ENCODE data around the gene CTNNBL1. TPM values are rescaled to one million over a fixed set of nuclear protein-coding genes. Genes with fewer than 3 reads are reported as not detected.

The CTNNBL1 gene
- total RNA-seq, 1 donor from 2014 or later: 33.3 TPM

- no peak for TF ChIP-seq CTCF (IDR thresholded peaks at IDR 0.05)
- no peaks in the 10 kb centered on the region for H3K36me3 ChIP-seq
- peaks cover 0 to 4% of the 10 kb centered on the region in 2 donors for H3K4me1 ChIP-seq
- peaks cover 8% of the 10 kb centered on the region for H3K27me3 ChIP-seq
- intact Hi-C loops (cut with DNase I): no loop called here
- no peaks in the 10 kb centered on the region for H3K9me3 ChIP-seq
- no peak for DNase-seq (ENCODE audit: low spot score in 2 of 2)
- H3K27ac ChIP-seq: no peak overlapping the region
- no peak overlapping the region for H3K4me3 ChIP-seq
Measured at GRCh38 chr20:37915800-37916570, 222.2 kb downstream of the CTNNBL1 start.

- no peak for DNase-seq (ENCODE audit: low spot score in 2 of 2)
- no peaks in the 10 kb centered on the region for H3K36me3 ChIP-seq
- peaks cover 0 to 4% of the 10 kb centered on the region in 2 donors for H3K4me1 ChIP-seq
- intact Hi-C loops (cut with DNase I): no loop called here
- no peak for TF ChIP-seq CTCF (IDR thresholded peaks at IDR 0.05)
- H3K4me3 ChIP-seq: no peak overlapping the region
- peaks cover 8% of the 10 kb centered on the region for H3K27me3 ChIP-seq
- no peaks in the 10 kb centered on the region for H3K9me3 ChIP-seq
- H3K27ac ChIP-seq: no peak overlapping the region
Measured at GRCh38 chr20:37917461-37917860, 223.6 kb downstream of the CTNNBL1 start.

- peaks cover 0 to 4% of the 10 kb centered on the region in 2 donors for H3K4me1 ChIP-seq
- no peak overlapping the region for H3K4me3 ChIP-seq
- no peak for TF ChIP-seq CTCF (IDR thresholded peaks at IDR 0.05)
- no peak for DNase-seq (ENCODE audit: low spot score in 2 of 2)
- no peaks in the 10 kb centered on the region for H3K36me3 ChIP-seq
- H3K27ac ChIP-seq: no peak overlapping the region
- H3K27me3 ChIP-seq: peaks cover 8% of the 10 kb centered on the region
- no peaks in the 10 kb centered on the region for H3K9me3 ChIP-seq
- intact Hi-C loops (cut with DNase I): no loop called here
Measured at GRCh38 chr20:37918035-37918434, 224.2 kb downstream of the CTNNBL1 start.

- H3K4me1 ChIP-seq: peaks cover 0 to 3% of the 10 kb centered on the region in 2 donors
- intact Hi-C loops (cut with DNase I): no loop called here
- peaks cover 6% of the 10 kb centered on the region for H3K27me3 ChIP-seq
- H3K9me3 ChIP-seq: no peaks in the 10 kb centered on the region
- no peak overlapping the region for H3K27ac ChIP-seq
- DNase-seq (ENCODE audit: low spot score in 2 of 2): no peak
- no peak for TF ChIP-seq CTCF (IDR thresholded peaks at IDR 0.05)
- H3K36me3 ChIP-seq: no peaks in the 10 kb centered on the region
- H3K4me3 ChIP-seq: no peak overlapping the region
Measured at GRCh38 chr20:37919389-37920040, 225.7 kb downstream of the CTNNBL1 start.

- no peak overlapping the region for H3K27ac ChIP-seq
- peaks cover 4% of the 10 kb centered on the region for H3K27me3 ChIP-seq
- H3K36me3 ChIP-seq: no peaks in the 10 kb centered on the region
- no peak for DNase-seq (ENCODE audit: low spot score in 2 of 2)
- intact Hi-C loops (cut with DNase I): no loop called here
- no peaks in the 10 kb centered on the region for H3K9me3 ChIP-seq
- TF ChIP-seq CTCF (IDR thresholded peaks at IDR 0.05): no peak
- no peaks in the 10 kb centered on the region for H3K4me1 ChIP-seq
- H3K4me3 ChIP-seq: no peak overlapping the region
Measured at GRCh38 chr20:37920270-37920669, 226.4 kb downstream of the CTNNBL1 start.
